ENCODE data around the gene DPY19L1. TPM values are rescaled to one million over a fixed set of nuclear protein-coding genes. Genes with fewer than 3 reads are reported as not detected.
"Not testable (repeated sequence)": the region's sequence is repeated elsewhere in the genome, so short reads cannot be mapped to it uniquely, and the experiment has no call there.

DPY19L1 gene
- total and polyA plus RNA-seq, 5 donors, result 11.9 to 36.6 (median 31.5) TPM

DNA sequence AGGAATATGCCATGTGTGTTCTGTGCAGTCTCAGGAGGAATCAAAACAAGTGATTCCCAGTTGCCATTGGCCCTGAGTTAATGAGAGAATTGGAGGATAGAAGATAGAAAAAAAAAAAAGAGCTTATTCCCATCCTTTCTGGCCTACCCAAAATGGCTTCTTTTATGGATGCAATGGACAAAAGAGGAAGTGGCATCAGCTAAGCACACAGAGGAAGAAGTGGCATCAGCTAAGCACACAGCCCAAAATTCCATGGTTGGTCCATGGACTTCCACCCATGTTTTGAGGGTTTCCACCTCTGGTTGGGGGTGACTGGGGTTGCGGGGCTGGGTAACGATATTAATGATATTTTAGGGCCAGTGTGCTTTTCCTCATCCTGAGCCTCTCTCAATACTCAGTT, 11.1 kb upstream of the DPY19L1 start:
- ATAC-seq; H3K27ac ChIP-seq (ENCODE audit: low read length); intact Hi-C loops (cut with DNase I); H3K9me3 ChIP-seq (ENCODE audit: control insufficient read depth, low read length); DNase-seq; H3K4me3 ChIP-seq (ENCODE audit: low read length); H3K4me1 ChIP-seq (ENCODE audit: control insufficient read depth, insufficient read depth, low read length); H3K27me3 ChIP-seq (ENCODE audit: control insufficient read depth, insufficient read depth): not testable (repeated sequence)
- 97% methylated on average over 2 of the region's 2 CpGs for WGBS

DNA sequence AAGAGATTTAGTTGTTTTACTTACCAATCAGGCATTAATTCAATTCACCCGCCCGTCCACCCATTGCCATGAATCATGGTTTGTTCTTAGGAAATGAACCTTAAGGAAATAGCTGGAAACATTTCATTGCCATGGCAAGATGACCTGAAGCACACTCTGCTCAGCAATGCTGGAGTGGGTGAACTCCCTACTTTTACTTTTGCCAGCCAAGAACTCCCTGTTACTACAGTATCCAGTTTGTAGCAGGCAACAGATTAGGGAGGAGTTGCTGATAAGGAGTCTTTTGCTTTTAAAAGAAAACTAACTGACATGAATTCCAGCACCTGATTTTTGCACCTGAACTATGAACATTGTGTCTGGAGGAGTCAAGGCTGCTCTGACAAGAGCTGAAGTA, 10.6 kb upstream of the DPY19L1 start:
- H3K4me1 ChIP-seq (ENCODE audit: control insufficient read depth, insufficient read depth, low read length); intact Hi-C loops (cut with DNase I); DNase-seq; H3K4me3 ChIP-seq (ENCODE audit: low read length); H3K27ac ChIP-seq (ENCODE audit: low read length); H3K9me3 ChIP-seq (ENCODE audit: control insufficient read depth, low read length); H3K27me3 ChIP-seq (ENCODE audit: control insufficient read depth, insufficient read depth): not testable (repeated sequence)
- 83% methylated on average over 2 of the region's 2 CpGs for WGBS
- ATAC-seq, result peak; percentile 83 to 91

GRCh38 chr7:35047263-35047911, 10.1 kb upstream of the DPY19L1 start:
- DNase-seq; intact Hi-C loops (cut with DNase I); H3K27ac ChIP-seq (ENCODE audit: low read length); H3K4me3 ChIP-seq (ENCODE audit: low read length); H3K4me1 ChIP-seq (ENCODE audit: control insufficient read depth, insufficient read depth, low read length); H3K9me3 ChIP-seq (ENCODE audit: control insufficient read depth, low read length); H3K27me3 ChIP-seq (ENCODE audit: control insufficient read depth, insufficient read depth): not testable (repeated sequence)
- WGBS, result 78% methylated on average over 3 of the region's 3 CpGs
- peak in 1 of 2 donors; percentile 22 for ATAC-seq

GRCh38 chr7:35043301-35043700, 6.0 kb upstream of the DPY19L1 start:
- intact Hi-C loops (cut with DNase I); ATAC-seq; H3K9me3 ChIP-seq (ENCODE audit: control insufficient read depth, low read length); H3K4me1 ChIP-seq (ENCODE audit: control insufficient read depth, insufficient read depth, low read length); H3K27me3 ChIP-seq (ENCODE audit: control insufficient read depth, insufficient read depth); H3K4me3 ChIP-seq (ENCODE audit: low read length); DNase-seq; H3K27ac ChIP-seq (ENCODE audit: low read length): not testable (repeated sequence)
- WGBS, result 71% methylated on average over 2 of the region's 2 CpGs

DNA sequence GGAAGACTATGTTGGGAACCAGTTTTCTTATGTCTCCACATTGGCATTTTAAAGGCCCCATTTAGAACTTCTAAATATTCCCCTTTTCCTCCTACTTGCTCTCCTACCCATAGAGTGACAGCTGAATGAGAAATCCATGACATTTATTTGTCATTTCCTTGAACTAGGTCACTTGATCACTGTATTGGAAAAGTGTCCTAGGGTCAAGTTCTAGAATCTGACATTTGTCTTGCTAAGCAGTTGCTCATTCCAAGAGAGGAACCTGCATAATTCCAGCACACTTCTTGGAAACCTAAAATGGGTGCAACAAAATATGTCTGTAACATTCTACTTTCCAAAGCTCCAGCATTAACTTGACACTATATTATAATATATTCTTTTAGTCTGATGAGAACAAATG, 3.6 kb upstream of the DPY19L1 start:
- no peak for ATAC-seq
- intact Hi-C loops (cut with DNase I), result no loop called here
- no peaks in the 10 kb centered on the region for H3K27me3 ChIP-seq (ENCODE audit: control insufficient read depth, insufficient read depth)
- no peak overlapping the region for H3K27ac ChIP-seq (ENCODE audit: low read length)
- no peaks in the 10 kb centered on the region for H3K9me3 ChIP-seq (ENCODE audit: control insufficient read depth, low read length)
- DNase-seq, result no peak
- H3K4me3 ChIP-seq (ENCODE audit: low read length), result no peak overlapping the region
- no peaks in the 10 kb centered on the region for H3K4me1 ChIP-seq (ENCODE audit: control insufficient read depth, insufficient read depth, low read length)

DNA sequence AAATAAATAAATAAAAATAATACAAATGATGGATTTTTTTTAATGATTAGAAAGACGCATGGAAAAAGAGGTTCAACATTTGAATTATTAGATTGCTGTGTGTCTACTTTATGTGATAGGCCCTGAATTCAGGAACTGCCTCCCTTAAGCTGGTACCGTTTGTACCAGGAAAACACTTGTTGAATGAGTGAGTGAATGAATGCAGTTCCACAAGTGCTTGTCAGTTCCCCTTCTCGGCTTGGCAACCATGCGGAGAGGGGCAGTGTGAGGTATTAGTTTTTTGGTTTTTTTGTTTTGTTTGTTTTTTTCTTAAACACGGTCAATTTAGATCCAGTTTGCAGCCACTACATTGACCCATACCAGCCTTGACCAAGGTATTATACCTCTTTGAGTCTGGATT, 2.1 kb upstream of the DPY19L1 start:
- H3K27ac ChIP-seq (ENCODE audit: low read length), result no peak overlapping the region

GRCh38 chr7:35038354-35038753, 1.1 kb upstream of the DPY19L1 start:
- Histone ChIP-seq H3K27ac (ENCODE audit: low read length) (peak overlapping the region; percentile 97), H3K27me3 (ENCODE audit: control insufficient read depth, insufficient read depth) (no peaks in the 10 kb centered on the region), H3K4me1 (ENCODE audit: control insufficient read depth, insufficient read depth, low read length) (peaks cover 3% of the 10 kb centered on the region), H3K9me3 (ENCODE audit: control insufficient read depth, low read length) (no peaks in the 10 kb centered on the region), H3K4me3 (ENCODE audit: low read length) (peak overlapping the region; percentile 100)
- WGBS, result 25% methylated on average over 9 of the region's 9 CpGs
- ATAC-seq, result no peak
- intact Hi-C loops (cut with DNase I), result loop anchor here in 1 of 4 donors (10.0 kb wide), 1 partner anchor 214 kb away; no protein-coding TSS in a partner anchor
- no peak for DNase-seq

More for the DNA sequence above, 2.1 kb upstream of the DPY19L1 start:
- intact Hi-C loops (cut with DNase I), result loop anchor here in 1 of 4 donors (10.0 kb wide), 1 partner anchor 215 kb away; no protein-coding TSS in a partner anchor
- no peak overlapping the region for H3K4me3 ChIP-seq (ENCODE audit: low read length)
- 98% methylated on average over 5 of the region's 5 CpGs for WGBS
- ATAC-seq (no peak), DNase-seq (no peak)
- no peaks in the 10 kb centered on the region for H3K27me3 ChIP-seq (ENCODE audit: control insufficient read depth, insufficient read depth)
- no peaks in the 10 kb centered on the region for H3K9me3 ChIP-seq (ENCODE audit: control insufficient read depth, low read length)
- H3K4me1 ChIP-seq (ENCODE audit: control insufficient read depth, insufficient read depth, low read length), result peaks cover 3% of the 10 kb centered on the region

- Histone ChIP-seq H3K27me3 (ENCODE audit: control insufficient read depth, insufficient read depth) (no peaks in the 10 kb centered on the region), H3K9me3 (ENCODE audit: control insufficient read depth, low read length) (no peaks in the 10 kb centered on the region), H3K27ac (ENCODE audit: low read length) (peak overlapping the region; percentile 97), H3K4me3 (ENCODE audit: low read length) (peak overlapping the region; percentile 100), H3K4me1 (ENCODE audit: control insufficient read depth, insufficient read depth, low read length) (peaks cover 3% of the 10 kb centered on the region)
- intact Hi-C loops (cut with DNase I), result loop anchor here in 1 of 4 donors (10.0 kb wide), 1 partner anchor 213 kb away; no protein-coding TSS in a partner anchor
- ATAC-seq, result peak; percentile 91 to 95
- DNase-seq, result peak; percentile 96 to 99 (median 98)
- under 1% methylated on average over 99 of the region's 100 CpGs for WGBS
Observed at GRCh38 chr7:35037526-35038341, 449 bp upstream of the DPY19L1 start.

GRCh38 chr7:35036361-35037171, 719 bp downstream of the DPY19L1 start:
- no peaks in the 10 kb centered on the region for H3K9me3 ChIP-seq (ENCODE audit: control insufficient read depth, low read length)
- H3K4me3 ChIP-seq (ENCODE audit: low read length), result peak overlapping the region; percentile 100
- no peaks in the 10 kb centered on the region for H3K27me3 ChIP-seq (ENCODE audit: control insufficient read depth, insufficient read depth)
- intact Hi-C loops (cut with DNase I), result loop anchor here in 1 of 4 donors (10.0 kb wide), 1 partner anchor 212 kb away; no protein-coding TSS in a partner anchor
- H3K4me1 ChIP-seq (ENCODE audit: control insufficient read depth, insufficient read depth, low read length), result peaks cover 3% of the 10 kb centered on the region
- peak; percentile 74 to 87 (median 87) for DNase-seq
- WGBS, result under 1% methylated on average over 61 of the region's 61 CpGs
- peak overlapping the region; percentile 74 for H3K27ac ChIP-seq (ENCODE audit: low read length)
- peak; percentile 17 to 56 for ATAC-seq

DNA sequence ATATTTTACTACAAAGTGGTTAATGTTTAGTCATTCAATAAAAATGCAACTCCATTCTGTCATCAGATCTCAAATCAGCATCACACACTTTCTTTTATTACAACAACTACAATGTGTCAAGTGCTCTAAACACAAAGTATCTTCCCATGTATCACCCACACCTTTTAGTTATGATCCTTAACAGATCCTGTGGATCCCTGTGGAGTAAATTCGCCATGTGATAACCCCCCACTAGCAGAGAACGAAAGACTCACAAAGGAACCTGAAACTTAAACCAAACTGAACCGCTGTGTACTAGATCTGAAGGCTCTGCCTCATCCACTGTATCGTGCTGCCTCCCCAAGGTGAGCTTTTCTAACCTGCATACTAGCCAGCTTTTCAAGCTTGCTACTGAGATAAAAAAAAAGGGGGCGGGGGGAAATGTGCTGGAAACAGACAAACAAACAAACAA, 1.7 kb downstream of the DPY19L1 start:
- ATAC-seq (no peak), DNase-seq (no peak)
- intact Hi-C loops (cut with DNase I), result loop anchor here in 1 of 4 donors (10.0 kb wide), 1 partner anchor 211 kb away; no protein-coding TSS in a partner anchor
- WGBS, result 67% methylated on average over 5 of the region's 5 CpGs
- no peaks in the 10 kb centered on the region for H3K9me3 ChIP-seq (ENCODE audit: control insufficient read depth, low read length)
- peak overlapping the region; percentile 100 for H3K4me3 ChIP-seq (ENCODE audit: low read length)
- peaks cover 3% of the 10 kb centered on the region for H3K4me1 ChIP-seq (ENCODE audit: control insufficient read depth, insufficient read depth, low read length)
- no peak overlapping the region for H3K27ac ChIP-seq (ENCODE audit: low read length)
- H3K27me3 ChIP-seq (ENCODE audit: control insufficient read depth, insufficient read depth), result no peaks in the 10 kb centered on the region
